Measurements from ENCODE around the gene GPRC5D.

GPRC5D gene

GRCh38 chr12:12909228-12909994 is 42.6 kb downstream of the GPRC5D start:
- Histone ChIP-seq H3K4me2 (ENCODE audit: low read length) (no peak overlapping the region), H3K36me3 (ENCODE audit: control insufficient read depth, insufficient read depth, low read length) (no peaks in the 10 kb centered on the region), H2AFZ (no peak overlapping the region), H3K9ac (no peak overlapping the region), H3K27ac (no peak overlapping the region), H3K9me3 (ENCODE audit: control insufficient read depth, low read length) (no peaks in the 10 kb centered on the region), H3K4me3 (ENCODE audit: low read depth, low read length) (no peak overlapping the region), H3K4me1 (no peaks in the 10 kb centered on the region), H3K27me3 (ENCODE audit: control insufficient read depth, insufficient read depth, low read length) (no peaks in the 10 kb centered on the region), H3K79me2 (no peaks in the 10 kb centered on the region)
- TF ChIP-seq CTCF (IDR thresholded peaks at IDR 0.05), result no peak

DNA sequence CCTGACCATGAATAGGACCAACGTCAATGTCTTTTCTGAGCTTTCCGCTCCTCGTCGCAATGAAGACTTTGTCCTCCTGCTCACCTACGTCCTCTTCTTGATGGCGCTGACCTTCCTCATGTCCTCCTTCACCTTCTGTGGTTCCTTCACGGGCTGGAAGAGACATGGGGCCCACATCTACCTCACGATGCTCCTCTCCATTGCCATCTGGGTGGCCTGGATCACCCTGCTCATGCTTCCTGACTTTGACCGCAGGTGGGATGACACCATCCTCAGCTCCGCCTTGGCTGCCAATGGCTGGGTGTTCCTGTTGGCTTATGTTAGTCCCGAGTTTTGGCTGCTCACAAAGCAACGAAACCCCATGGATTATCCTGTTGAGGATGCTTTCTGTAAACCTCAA is 43.3 kb downstream of the GPRC5D start:
- Histone ChIP-seq H3K4me3 (ENCODE audit: low read depth, low read length) (no peak overlapping the region), H3K27ac (no peak overlapping the region), H3K36me3 (ENCODE audit: control insufficient read depth, insufficient read depth, low read length) (no peaks in the 10 kb centered on the region), H3K4me1 (no peaks in the 10 kb centered on the region), H2AFZ (no peak overlapping the region), H3K27me3 (ENCODE audit: control insufficient read depth, insufficient read depth, low read length) (no peaks in the 10 kb centered on the region), H3K9me3 (ENCODE audit: control insufficient read depth, low read length) (no peaks in the 10 kb centered on the region), H3K9ac (no peak overlapping the region), H3K79me2 (no peaks in the 10 kb centered on the region), H3K4me2 (ENCODE audit: low read length) (no peak overlapping the region)
- no peak for TF ChIP-seq CTCF (IDR thresholded peaks at IDR 0.05)

GRCh38 chr12:12908252-12908651 is 43.7 kb downstream of the GPRC5D start:
- Histone ChIP-seq H3K27ac (no peak overlapping the region), H3K4me2 (ENCODE audit: low read length) (no peak overlapping the region), H3K9ac (no peak overlapping the region), H3K4me3 (ENCODE audit: low read depth, low read length) (no peak overlapping the region), H3K9me3 (ENCODE audit: control insufficient read depth, low read length) (no peaks in the 10 kb centered on the region), H3K27me3 (ENCODE audit: control insufficient read depth, insufficient read depth, low read length) (no peaks in the 10 kb centered on the region), H3K36me3 (ENCODE audit: control insufficient read depth, insufficient read depth, low read length) (no peaks in the 10 kb centered on the region), H2AFZ (no peak overlapping the region), H3K79me2 (no peaks in the 10 kb centered on the region), H3K4me1 (no peaks in the 10 kb centered on the region)
- TF ChIP-seq CTCF (IDR thresholded peaks at IDR 0.05), result no peak

DNA sequence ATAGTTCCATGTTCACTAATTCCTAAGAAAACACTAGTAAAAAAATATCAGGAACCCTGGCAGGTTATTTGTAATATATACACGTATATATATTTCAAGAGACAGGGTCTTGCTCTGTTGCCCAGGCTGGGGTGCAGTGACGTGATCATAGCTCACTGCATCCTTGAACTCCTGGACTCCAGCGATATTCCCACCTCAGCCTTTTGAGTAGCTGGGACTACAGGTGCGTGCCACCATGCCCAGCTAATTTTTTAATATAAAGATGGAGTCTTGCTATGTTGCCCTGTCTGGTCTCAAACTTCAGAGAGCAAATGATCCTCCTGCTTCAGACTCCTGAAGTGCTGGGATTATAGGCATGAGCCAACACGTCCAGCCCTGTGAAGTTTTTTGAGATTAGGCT is 44.4 kb downstream of the GPRC5D start:
- Histone ChIP-seq H3K4me1 (no peaks in the 10 kb centered on the region), H3K4me3 (ENCODE audit: low read depth, low read length) (no peak overlapping the region), H3K27ac (no peak overlapping the region), H3K27me3 (ENCODE audit: control insufficient read depth, insufficient read depth, low read length) (no peaks in the 10 kb centered on the region), H3K79me2 (no peaks in the 10 kb centered on the region), H3K4me2 (ENCODE audit: low read length) (no peak overlapping the region), H2AFZ (no peak overlapping the region), H3K36me3 (ENCODE audit: control insufficient read depth, insufficient read depth, low read length) (no peaks in the 10 kb centered on the region), H3K9ac (no peak overlapping the region), H3K9me3 (ENCODE audit: control insufficient read depth, low read length) (no peaks in the 10 kb centered on the region)
- TF ChIP-seq CTCF (IDR thresholded peaks at IDR 0.05), result no peak

Measured in parathyroid adenoma (tissue), 2 donors.